ENCODE data around the gene SDHA.
"Not testable (repeated sequence)": the region's sequence is repeated elsewhere in the genome, so short reads cannot be mapped to it uniquely, and the experiment has no call there.

SDHA gene

GRCh38 chr5:303741-304140, 85.6 kb downstream of the SDHA start:
- DNase-seq = not testable (repeated sequence)

- DNase-seq = no peak
Observed at GRCh38 chr5:305050-305449, 86.9 kb downstream of the SDHA start.

GRCh38 chr5:305459-305858, 87.3 kb downstream of the SDHA start:
- DNase-seq = no peak

GRCh38 chr5:306011-306805, 88.1 kb downstream of the SDHA start:
- DNase-seq = no peak
